Osteoblast (primary cell): ENCODE measurements around the gene SFTPA1. TPM values are rescaled to one million over a fixed set of nuclear protein-coding genes. Genes with fewer than 3 reads are reported as not detected.
"Not testable (repeated sequence)": the region's sequence is repeated elsewhere in the genome, so short reads cannot be mapped to it uniquely, and the experiment has no call there.

Experiments
- DNase-seq: peaks from one replicate; pipeline ENCODE4 v3.0.0; 2011; ENCODE audit warnings: low spot score, mixed read lengths; ENCODE audit not compliant: insufficient read length; ENCODE audit errors: missing footprints
- H2AFZ ChIP-seq: 2 replicates; pipeline ENCODE4 v1.6.0; 2011; ENCODE audit warnings: mild to moderate bottlenecking, low read length
- H3K27ac ChIP-seq: 2 replicates; pipeline ENCODE4 v1.5.1; 2011; ENCODE audit warnings: mild to moderate bottlenecking, low read depth, low read length, moderate library complexity
- H3K27me3 ChIP-seq: 2 replicates; pipeline ENCODE4 v1.6.0; 2012; ENCODE audit warnings: mild to moderate bottlenecking, control low read depth, inconsistent platforms, low read length, moderate library complexity; ENCODE audit not compliant: insufficient read depth
- H3K36me3 ChIP-seq: 2 replicates; pipeline ENCODE4 v1.5.1; 2011; ENCODE audit warnings: mild to moderate bottlenecking, low read length, control low read depth, moderate library complexity; ENCODE audit not compliant: insufficient read depth
- H3K4me1 ChIP-seq: 2 replicates; pipeline ENCODE4 v1.5.1; 2011; ENCODE audit warnings: mild to moderate bottlenecking, low read length, control low read depth, moderate library complexity; ENCODE audit not compliant: insufficient read depth
- H3K4me2 ChIP-seq: 2 replicates; pipeline ENCODE4 v1.6.0; 2011; ENCODE audit warnings: mild to moderate bottlenecking, low read length; ENCODE audit not compliant: insufficient read depth
- H3K4me3 ChIP-seq: fragments of 200-600 bp; sonication (generic); 3 replicates; pipeline ENCODE4 v1.5.1; 2012; ENCODE audit warnings: mild to moderate bottlenecking, low read length, inconsistent platforms; ENCODE audit not compliant: insufficient read depth
- H3K79me2 ChIP-seq: 2 replicates; pipeline ENCODE4 v1.6.0; 2012; ENCODE audit warnings: mild to moderate bottlenecking, low read length, control low read depth, inconsistent platforms; ENCODE audit not compliant: insufficient read depth
- H3K9me3 ChIP-seq: 2 replicates; pipeline ENCODE4 v1.5.1; 2011; ENCODE audit warnings: low read depth, low read length, control low read depth
- H4K20me1 ChIP-seq: 2 replicates; pipeline ENCODE4 v1.6.0; 2012; ENCODE audit warnings: mild to moderate bottlenecking, low read length, control low read depth; ENCODE audit not compliant: insufficient read depth
- CTCF ChIP-seq: IDR thresholded peaks from 2 replicates; pipeline ENCODE4 v1.5.1; 2011; ENCODE audit warnings: mild to moderate bottlenecking, low read depth, low read length, moderate library complexity; ENCODE audit errors: extremely low read depth
- total RNA-seq: library from RNA; depleted of rRNA; stranded (reverse); fragments of >200 nt; gene quantifications from 2 replicates; pipeline ENCODE4 v1.2.3, GENCODE V29; 2012

Gene SFTPA1
- total RNA-seq, 1 donor: not detected

- Histone ChIP-seq H3K36me3 (no peaks in the 10 kb centered on the region), H2AFZ (no peak overlapping the region), H3K79me2 (no peaks in the 10 kb centered on the region), H3K4me1 (no peaks in the 10 kb centered on the region), H3K9me3 (peaks cover 5% of the 10 kb centered on the region), H3K27me3 (peaks cover 19% of the 10 kb centered on the region), H3K4me3 (no peak overlapping the region), H3K4me2 (no peak overlapping the region), H3K27ac (no peak overlapping the region), H4K20me1 (no peaks in the 10 kb centered on the region)
- TF ChIP-seq CTCF: no peak
- no peak for DNase-seq
Measured at GRCh38 chr10:79593377-79593776, 17.4 kb upstream of the SFTPA1 start.

- H3K4me2 ChIP-seq, H2AFZ ChIP-seq, H3K9me3 ChIP-seq, DNase-seq, H3K4me1 ChIP-seq, H4K20me1 ChIP-seq, H3K36me3 ChIP-seq, H3K27ac ChIP-seq, H3K79me2 ChIP-seq, H3K4me3 ChIP-seq: not testable (repeated sequence)
- peaks cover 15% of the 10 kb centered on the region for H3K27me3 ChIP-seq
Measured at GRCh38 chr10:79594565-79594964, 16.2 kb upstream of the SFTPA1 start.

- no peak overlapping the region for H3K4me3 ChIP-seq
- no peak for DNase-seq
- H3K9me3 ChIP-seq: peaks cover 5% of the 10 kb centered on the region
- no peak for TF ChIP-seq CTCF
- peaks cover 18% of the 10 kb centered on the region for H3K27me3 ChIP-seq
- no peaks in the 10 kb centered on the region for H3K36me3 ChIP-seq
- H4K20me1 ChIP-seq: no peaks in the 10 kb centered on the region
- no peak overlapping the region for H3K4me2 ChIP-seq
- no peaks in the 10 kb centered on the region for H3K4me1 ChIP-seq
- no peaks in the 10 kb centered on the region for H3K79me2 ChIP-seq
- H2AFZ ChIP-seq: no peak overlapping the region
- H3K27ac ChIP-seq: no peak overlapping the region
Measured at GRCh38 chr10:79595510-79595909, 15.2 kb upstream of the SFTPA1 start.

- not testable (repeated sequence) for H3K9me3 ChIP-seq, H2AFZ ChIP-seq, H3K36me3 ChIP-seq, H4K20me1 ChIP-seq, H3K4me3 ChIP-seq, DNase-seq, H3K4me1 ChIP-seq, H3K79me2 ChIP-seq, H3K27ac ChIP-seq, H3K4me2 ChIP-seq
- peaks cover 28% of the 10 kb centered on the region for H3K27me3 ChIP-seq
Measured at GRCh38 chr10:79599644-79600043, 11.1 kb upstream of the SFTPA1 start.

GRCh38 chr10:79601939-79602338 lies 8.8 kb upstream of the SFTPA1 start:
- no peak for DNase-seq
- H2AFZ ChIP-seq: no peak overlapping the region
- no peaks in the 10 kb centered on the region for H3K79me2 ChIP-seq
- H4K20me1 ChIP-seq: no peaks in the 10 kb centered on the region
- no peaks in the 10 kb centered on the region for H3K4me1 ChIP-seq
- no peak overlapping the region for H3K27ac ChIP-seq
- H3K36me3 ChIP-seq: no peaks in the 10 kb centered on the region
- no peak for TF ChIP-seq CTCF
- H3K4me3 ChIP-seq: no peak overlapping the region
- peaks cover 35% of the 10 kb centered on the region for H3K27me3 ChIP-seq
- peaks cover 5% of the 10 kb centered on the region for H3K9me3 ChIP-seq
- no peak overlapping the region for H3K4me2 ChIP-seq
